Measurements from ENCODE around the gene TBC1D22A. TPM values are rescaled to one million over a fixed set of nuclear protein-coding genes. Genes with fewer than 3 reads are reported as not detected.

The TBC1D22A gene
- total and polyA plus RNA-seq, 2 experiments from 2014 or later, result 9.6 to 13.3 TPM

GRCh38 chr22:46972901-46973831, 210.7 kb downstream of the TBC1D22A start:
- DNase-seq (ENCODE audit: low spot score) (no peak), ATAC-seq (no peak)
- Mint-ChIP-seq H3K27ac (no peak overlapping the region), H3K4me1 (peaks cover 20% of the 10 kb centered on the region), H3K9me3 (no peaks in the 10 kb centered on the region), H3K36me3 (ENCODE audit: low read depth) (no peaks in the 10 kb centered on the region), H3K27me3 (ENCODE audit: insufficient read depth, low read depth, poor library complexity) (peaks cover 3% of the 10 kb centered on the region), H3K4me3 (no peak overlapping the region)
- Histone ChIP-seq H3K36me3 (ENCODE audit: insufficient read depth) (no peaks in the 10 kb centered on the region), H3K79me2 (replicated peaks; ENCODE audit: insufficient read depth) (peaks cover 7% of the 10 kb centered on the region; the same call in 1 of the 2 replicates), H3K4me1 (ENCODE audit: insufficient read depth) (no peaks in the 10 kb centered on the region), H3K9me2 (ENCODE audit: insufficient read depth) (no peaks in the 10 kb centered on the region), H3K4me3 (no peak overlapping the region), H4K20me1 (replicated peaks; ENCODE audit: insufficient read depth) (no peaks in the 10 kb centered on the region), H3K27ac (ENCODE audit: low read depth) (no peak overlapping the region), H3K27me3 (ENCODE audit: insufficient read depth) (no peaks in the 10 kb centered on the region), H3F3A (replicated peaks; ENCODE audit: low read depth) (no peaks in the 10 kb centered on the region), H2AFZ (no peak overlapping the region), H3K4me2 (no peak overlapping the region)
- TF ChIP-seq REST (IDR thresholded peaks at IDR 0.05; ENCODE audit: unreplicated experiment) (no peak), CREB1 (CRISPR knock-in tag; IDR thresholded peaks at IDR 0.05; ENCODE audit: low read depth) (no peak), ETS1 (IDR thresholded peaks at IDR 0.05) (no peak), CTCF (conservative IDR thresholded peaks at IDR 0.05; ENCODE audit: low read depth in 2 of 2) (no peak), JUNB (IDR thresholded peaks at IDR 0.05; ENCODE audit: unreplicated experiment) (no peak), EZH2 (IDR thresholded peaks at IDR 0.05; ENCODE audit: low read depth, unreplicated experiment) (no peak), NANOG (IDR thresholded peaks at IDR 0.05; ENCODE audit: borderline replicate concordance) (no peak), POLR2AphosphoS5 (IDR thresholded peaks at IDR 0.05; ENCODE audit: low read depth) (no peak), STAT1 (IDR thresholded peaks at IDR 0.05; ENCODE audit: unreplicated experiment) (no peak), ZNF114 (CRISPR knock-in tag; IDR thresholded peaks at IDR 0.05) (no peak)
